Mesothelial cell of epicardium (in vitro differentiated cells): ENCODE measurements around the gene UBA3. TPM values are rescaled to one million over a fixed set of nuclear protein-coding genes. Genes with fewer than 3 reads are reported as not detected.

Experiments used
- DNase-seq, 2 experiments: peaks; one replicate each; pipeline ENCODE4 v3.0.0; 2021; ENCODE audit warnings: low spot score in 2 of 2; ENCODE audit not compliant: unreplicated experiment in 2 of 2
- H3K27ac Mint-ChIP-seq: 2 replicates; pipeline ENCODE4 v1.8.0; 2021; ENCODE audit warnings: mixed read lengths
- H3K27me3 Mint-ChIP-seq: 2 replicates; pipeline ENCODE4 v1.8.0; 2021; ENCODE audit warnings: low read depth, mixed read lengths
- H3K36me3 Mint-ChIP-seq: 2 replicates; pipeline ENCODE4 v1.8.0; 2021; ENCODE audit warnings: mixed read lengths
- H3K4me1 Mint-ChIP-seq: 2 replicates; pipeline ENCODE4 v1.8.0; 2021; ENCODE audit warnings: mixed read lengths
- H3K4me3 Mint-ChIP-seq: 2 replicates; pipeline ENCODE4 v1.8.0; 2021; ENCODE audit warnings: mild to moderate bottlenecking, moderate library complexity, mixed read lengths
- H3K9me3 Mint-ChIP-seq: 2 replicates; pipeline ENCODE4 v1.8.0; 2021; ENCODE audit warnings: mixed read lengths
- total RNA-seq: library from RNA; stranded (reverse); gene quantifications from 3 replicates; pipeline ENCODE4 v1.2.1, GENCODE V29; 2021
- TF ChIP-seq, protein P1 (sequence below): fragments of 200-600 bp; sonication (generic); IDR thresholded peaks from one replicate; pipeline ENCODE4 v1.5.0; 2021; ENCODE audit warnings: antibody characterized with exemption; ENCODE audit not compliant: unreplicated experiment

The UBA3 gene
- total RNA-seq, 1 donor from 2014 or later: 62.1 TPM

GRCh38 chr3:69108811-69109210 lies 28.6 kb upstream of the UBA3 start:
- Mint-ChIP-seq H3K4me3 (no peak overlapping the region), H3K9me3 (no peaks in the 10 kb centered on the region), H3K36me3 (peaks cover 5% of the 10 kb centered on the region), H3K27ac (no peak overlapping the region), H3K27me3 (no peaks in the 10 kb centered on the region), H3K4me1 (peaks cover 16% of the 10 kb centered on the region)
- DNase-seq: no peak
- TF ChIP-seq, protein P1, sequence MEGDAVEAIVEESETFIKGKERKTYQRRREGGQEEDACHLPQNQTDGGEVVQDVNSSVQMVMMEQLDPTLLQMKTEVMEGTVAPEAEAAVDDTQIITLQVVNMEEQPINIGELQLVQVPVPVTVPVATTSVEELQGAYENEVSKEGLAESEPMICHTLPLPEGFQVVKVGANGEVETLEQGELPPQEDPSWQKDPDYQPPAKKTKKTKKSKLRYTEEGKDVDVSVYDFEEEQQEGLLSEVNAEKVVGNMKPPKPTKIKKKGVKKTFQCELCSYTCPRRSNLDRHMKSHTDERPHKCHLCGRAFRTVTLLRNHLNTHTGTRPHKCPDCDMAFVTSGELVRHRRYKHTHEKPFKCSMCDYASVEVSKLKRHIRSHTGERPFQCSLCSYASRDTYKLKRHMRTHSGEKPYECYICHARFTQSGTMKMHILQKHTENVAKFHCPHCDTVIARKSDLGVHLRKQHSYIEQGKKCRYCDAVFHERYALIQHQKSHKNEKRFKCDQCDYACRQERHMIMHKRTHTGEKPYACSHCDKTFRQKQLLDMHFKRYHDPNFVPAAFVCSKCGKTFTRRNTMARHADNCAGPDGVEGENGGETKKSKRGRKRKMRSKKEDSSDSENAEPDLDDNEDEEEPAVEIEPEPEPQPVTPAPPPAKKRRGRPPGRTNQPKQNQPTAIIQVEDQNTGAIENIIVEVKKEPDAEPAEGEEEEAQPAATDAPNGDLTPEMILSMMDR: no peak

GRCh38 chr3:69107841-69108240 lies 27.7 kb upstream of the UBA3 start:
- TF ChIP-seq, protein P1: no peak
- no peak for DNase-seq
- H3K9me3 Mint-ChIP-seq: no peaks in the 10 kb centered on the region
- no peaks in the 10 kb centered on the region for H3K27me3 Mint-ChIP-seq
- no peak overlapping the region for H3K4me3 Mint-ChIP-seq
- peaks cover 12% of the 10 kb centered on the region for H3K36me3 Mint-ChIP-seq
- H3K4me1 Mint-ChIP-seq: peaks cover 11% of the 10 kb centered on the region
- no peak overlapping the region for H3K27ac Mint-ChIP-seq

- peaks cover 24% of the 10 kb centered on the region for H3K36me3 Mint-ChIP-seq
- H3K4me3 Mint-ChIP-seq: no peak overlapping the region
- no peak for DNase-seq
- no peaks in the 10 kb centered on the region for H3K27me3 Mint-ChIP-seq
- H3K27ac Mint-ChIP-seq: no peak overlapping the region
- H3K9me3 Mint-ChIP-seq: no peaks in the 10 kb centered on the region
- TF ChIP-seq, protein P1: no peak
- peaks cover 11% of the 10 kb centered on the region for H3K4me1 Mint-ChIP-seq
Observed at GRCh38 chr3:69105320-69105719, 25.2 kb upstream of the UBA3 start.

DNA sequence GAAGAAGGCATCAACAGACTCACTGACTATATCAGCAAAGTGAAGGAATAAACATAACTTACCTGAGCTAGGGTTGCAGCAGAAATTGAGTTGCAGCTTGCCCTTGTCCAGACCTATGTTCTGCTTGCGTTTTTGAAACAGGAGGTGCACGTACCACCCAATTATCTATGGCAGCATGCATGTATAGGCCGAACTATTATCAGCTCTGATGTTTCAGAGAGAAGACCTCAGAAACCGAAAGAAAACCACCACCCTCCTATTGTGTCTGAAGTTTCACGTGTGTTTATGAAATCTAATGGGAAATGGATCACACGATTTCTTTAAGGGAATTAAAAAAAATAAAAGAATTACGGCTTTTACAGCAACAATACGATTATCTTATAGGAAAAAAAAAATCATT lies 24.4 kb upstream of the UBA3 start:
- TF ChIP-seq, protein P1: no peak
- H3K27me3 Mint-ChIP-seq: no peaks in the 10 kb centered on the region
- H3K9me3 Mint-ChIP-seq: no peaks in the 10 kb centered on the region
- peaks cover 11% of the 10 kb centered on the region for H3K4me1 Mint-ChIP-seq
- H3K4me3 Mint-ChIP-seq: no peak overlapping the region
- DNase-seq: no peak
- peaks cover 27% of the 10 kb centered on the region for H3K36me3 Mint-ChIP-seq
- H3K27ac Mint-ChIP-seq: no peak overlapping the region

GRCh38 chr3:69103123-69103522 lies 23.0 kb upstream of the UBA3 start:
- Mint-ChIP-seq H3K4me1 (peaks cover 11% of the 10 kb centered on the region), H3K9me3 (no peaks in the 10 kb centered on the region), H3K27me3 (no peaks in the 10 kb centered on the region), H3K27ac (no peak overlapping the region), H3K36me3 (peaks cover 31% of the 10 kb centered on the region), H3K4me3 (no peak overlapping the region)
- DNase-seq: no peak
- TF ChIP-seq, protein P1: no peak

GRCh38 chr3:69102384-69102783 lies 22.2 kb upstream of the UBA3 start:
- H3K27ac Mint-ChIP-seq: peak overlapping the region; percentile 9

More at GRCh38 chr3:69102384-69102783, 22.2 kb upstream of the UBA3 start:
- Mint-ChIP-seq H3K27me3 (no peaks in the 10 kb centered on the region), H3K9me3 (no peaks in the 10 kb centered on the region), H3K4me1 (peaks cover 11% of the 10 kb centered on the region), H3K36me3 (peaks cover 31% of the 10 kb centered on the region), H3K4me3 (no peak overlapping the region)
- no peak for DNase-seq
- TF ChIP-seq, protein P1: no peak
